Trophoblast cell (in vitro differentiated cells and primary cell): ENCODE results near the gene AK3.

Experiments used
- DNase-seq, 2 donors: peaks; one replicate each; pipeline ENCODE4 v3.0.0-alpha.2; 2016
- H2AFZ ChIP-seq: 2 replicates; pipeline ENCODE4 v1.6.1; 2013; ENCODE audit warnings: low read length, moderate library complexity, mild to moderate bottlenecking; ENCODE audit not compliant: insufficient read depth, poor library complexity
- H2AK5ac ChIP-seq: 2 replicates; pipeline ENCODE4 v1.6.1; 2013; ENCODE audit warnings: mild to moderate bottlenecking, low read length
- H2BK120ac ChIP-seq: 2 replicates; pipeline ENCODE4 v1.6.1; 2013; ENCODE audit warnings: low read length, mild to moderate bottlenecking, moderate library complexity; ENCODE audit not compliant: insufficient read depth, poor library complexity
- H2BK12ac ChIP-seq: 2 replicates; pipeline ENCODE4 v1.6.1; 2013; ENCODE audit warnings: mild to moderate bottlenecking, low read length, moderate library complexity
- H2BK5ac ChIP-seq: 2 replicates; pipeline ENCODE4 v1.6.1; 2013; ENCODE audit warnings: low read length, low read depth, moderate library complexity, mild to moderate bottlenecking; ENCODE audit not compliant: poor library complexity
- H3K14ac ChIP-seq: 2 replicates; pipeline ENCODE4 v1.6.1; 2013; ENCODE audit warnings: mild to moderate bottlenecking, low read length
- H3K18ac ChIP-seq: 2 replicates; pipeline ENCODE4 v1.6.1; 2013; ENCODE audit warnings: mild to moderate bottlenecking, low read length
- H3K23ac ChIP-seq: 2 replicates; pipeline ENCODE4 v1.6.1; 2013; ENCODE audit warnings: low read length
- H3K27ac ChIP-seq: 2 replicates; pipeline ENCODE4 v1.5.1; 2013; ENCODE audit warnings: low read depth, mild to moderate bottlenecking, inconsistent platforms, low read length, moderate library complexity
- H3K27me3 ChIP-seq: 2 replicates; pipeline ENCODE4 v1.6.1; 2013; ENCODE audit warnings: inconsistent platforms, mild to moderate bottlenecking, low read length, moderate library complexity; ENCODE audit not compliant: insufficient read depth
- H3K36me3 ChIP-seq, 2 experiments: 1 replicate in 1 of 2; 2 replicates in 1 of 2; pipeline ENCODE4 v1.6.1; 2013; ENCODE audit warnings: low read length in 2 of 2, mild to moderate bottlenecking in 2 of 2, moderate library complexity in 1 of 2; ENCODE audit not compliant: insufficient read depth in 2 of 2, control insufficient read depth in 1 of 2
- H3K4ac ChIP-seq: 2 replicates; pipeline ENCODE4 v1.6.1; 2013; ENCODE audit warnings: low read depth, mild to moderate bottlenecking, low read length, moderate library complexity
- H3K4me1 ChIP-seq, 2 experiments: 1 replicate in 1 of 2; 2 replicates in 1 of 2; pipeline ENCODE4 v1.6.1; 2013; ENCODE audit warnings: low read length in 2 of 2, mild to moderate bottlenecking in 2 of 2, moderate library complexity in 1 of 2; ENCODE audit not compliant: insufficient read depth in 2 of 2, control insufficient read depth in 1 of 2
- H3K4me2 ChIP-seq: 2 replicates; pipeline ENCODE4 v1.6.1; 2013; ENCODE audit warnings: inconsistent platforms, mild to moderate bottlenecking, low read length, moderate library complexity
- H3K4me3 ChIP-seq: 2 replicates; pipeline ENCODE4 v1.5.1; 2013; ENCODE audit warnings: mild to moderate bottlenecking, low read depth, low read length, inconsistent platforms
- H3K79me1 ChIP-seq: one replicate; pipeline ENCODE4 v1.6.1; 2013; ENCODE audit warnings: low read length
- H3K79me2 ChIP-seq: 2 replicates; pipeline ENCODE4 v1.6.1; 2013; ENCODE audit warnings: low read length, mild to moderate bottlenecking; ENCODE audit not compliant: control insufficient read depth, insufficient read depth, poor library complexity
- H3K9ac ChIP-seq: 2 replicates; pipeline ENCODE4 v1.6.1; 2013; ENCODE audit warnings: mild to moderate bottlenecking, low read length
- H3K9me3 ChIP-seq: 2 replicates; pipeline ENCODE4 v1.6.1; 2013; ENCODE audit warnings: low read depth, mild to moderate bottlenecking, control low read depth, inconsistent platforms, low read length; ENCODE audit not compliant: insufficient read depth
- H4K12ac ChIP-seq: 2 replicates; pipeline ENCODE4 v1.6.1; 2013; ENCODE audit warnings: low read depth, mild to moderate bottlenecking, low read length, moderate library complexity
- H4K8ac ChIP-seq: 2 replicates; pipeline ENCODE4 v1.6.1; 2013; ENCODE audit warnings: low read depth, mild to moderate bottlenecking, low read length, moderate library complexity
- H4K91ac ChIP-seq: one replicate; pipeline ENCODE4 v1.6.1; 2013; ENCODE audit warnings: low read depth, mild to moderate bottlenecking, low read length, moderate library complexity
- WGBS: extraction: QIAGEN DNeasy Blood & Tissue Kit; methylation state at CpG from one replicate; pipeline ENCODE4 v1.1.7; 2013; ENCODE audit warnings: missing lambda C conversion rate; ENCODE audit not compliant: insufficient read length, insufficient coverage; ENCODE audit errors: extremely low coverage; 5-methylcytosine and 5-hydroxymethylcytosine counted together

Gene AK3

DNA sequence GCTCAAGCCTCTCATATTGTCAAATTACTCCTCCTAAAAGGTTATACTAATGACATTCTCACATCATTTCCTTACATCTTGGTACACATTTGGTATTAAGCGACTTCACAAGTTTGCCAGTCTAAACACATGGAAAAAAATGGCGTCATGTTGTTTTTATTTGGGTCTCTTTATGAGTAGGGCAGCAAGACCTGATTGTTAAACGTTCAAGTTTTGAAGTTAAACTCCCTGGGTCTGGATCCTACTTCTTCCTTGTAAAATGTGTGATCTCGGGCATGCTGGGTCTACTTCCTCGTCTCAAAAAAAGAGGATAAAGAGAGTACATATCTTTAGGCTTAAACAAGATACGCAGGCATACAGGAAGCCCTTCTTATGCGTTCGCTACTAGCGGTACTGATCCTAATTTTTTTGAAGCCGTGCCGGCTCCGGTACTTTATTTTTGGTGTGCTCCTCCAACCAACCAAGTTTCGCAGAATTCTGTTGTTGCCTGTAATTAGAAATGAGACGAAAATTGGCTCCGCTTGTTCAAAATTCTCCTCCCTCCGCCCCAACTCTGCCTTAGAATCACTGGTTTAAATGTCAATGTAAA is 62.2 kb downstream of the AK3 start:
- WGBS: no CpG with 5 or more reads among the region's 16 CpGs
- Histone ChIP-seq H2BK120ac (peak overlapping the region; percentile 85), H2AK5ac (no peak overlapping the region), H3K79me1 (peaks cover 12% of the 10 kb centered on the region), H3K14ac (peak overlapping the region; percentile 80), H3K4me1 (no peaks in the 10 kb centered on the region), H4K12ac (peak overlapping the region; percentile 92), H3K27ac (peak overlapping the region; percentile 93), H2AFZ (peak overlapping the region; percentile 66), H3K4me3 (peak overlapping the region; percentile 76), H3K23ac (no peak overlapping the region), H3K4ac (no peak overlapping the region), H3K79me2 (peaks cover 7% of the 10 kb centered on the region), H3K36me3 (no peaks in the 10 kb centered on the region), H3K27me3 (no peaks in the 10 kb centered on the region), H3K4me2 (peak overlapping the region; percentile 84), H3K9ac (peak overlapping the region; percentile 83), H3K18ac (peak overlapping the region; percentile 77), H4K8ac (peak overlapping the region; percentile 96), H2BK12ac (no peak overlapping the region), H2BK5ac (peak overlapping the region; percentile 74), H3K9me3 (no peaks in the 10 kb centered on the region), H4K91ac (peak overlapping the region; percentile 45)
- peak in 1 of 2 donors; percentile 47 for DNase-seq

DNA sequence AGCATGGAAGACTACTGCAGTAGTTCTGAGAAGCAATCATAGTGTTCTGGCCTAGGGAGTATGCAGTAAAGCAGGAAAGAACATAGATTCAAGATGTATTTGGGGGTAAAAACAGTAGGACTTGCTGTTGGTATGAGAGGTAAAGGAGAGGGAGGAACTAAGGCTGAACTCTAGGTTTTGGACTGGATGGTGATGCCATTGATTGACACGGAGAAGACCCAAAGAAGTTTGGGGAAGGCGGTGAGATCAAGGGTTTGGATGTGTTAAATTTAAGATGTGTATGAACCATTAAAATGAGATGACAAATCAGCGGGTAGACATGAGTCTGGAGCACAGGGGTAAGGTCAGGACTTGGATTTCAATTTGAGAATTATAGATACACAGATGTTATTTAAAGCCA is 63.6 kb downstream of the AK3 start:
- Histone ChIP-seq H2AK5ac (no peak overlapping the region), H4K91ac (no peak overlapping the region), H2BK120ac (no peak overlapping the region), H4K12ac (no peak overlapping the region), H3K9me3 (no peaks in the 10 kb centered on the region), H3K27ac (no peak overlapping the region), H2BK5ac (no peak overlapping the region), H3K9ac (no peak overlapping the region), H3K18ac (no peak overlapping the region), H3K14ac (no peak overlapping the region), H3K79me1 (peaks cover 12% of the 10 kb centered on the region), H2AFZ (no peak overlapping the region), H4K8ac (no peak overlapping the region), H3K4me3 (no peak overlapping the region), H3K79me2 (peaks cover 7% of the 10 kb centered on the region), H2BK12ac (no peak overlapping the region), H3K4me1 (no peaks in the 10 kb centered on the region), H3K4ac (no peak overlapping the region), H3K36me3 (no peaks in the 10 kb centered on the region), H3K27me3 (no peaks in the 10 kb centered on the region), H3K23ac (no peak overlapping the region), H3K4me2 (no peak overlapping the region)
- no peak for DNase-seq
- WGBS: no CpG with 5 or more reads among the region's 3 CpGs

- Histone ChIP-seq H3K4me1 (no peaks in the 10 kb centered on the region), H3K79me2 (peaks cover 5% of the 10 kb centered on the region), H3K79me1 (peaks cover 10% of the 10 kb centered on the region), H4K12ac (no peak overlapping the region), H2AK5ac (no peak overlapping the region), H3K4me3 (no peak overlapping the region), H3K9me3 (no peaks in the 10 kb centered on the region), H2AFZ (no peak overlapping the region), H3K14ac (no peak overlapping the region), H3K4ac (no peak overlapping the region), H2BK120ac (no peak overlapping the region), H3K23ac (no peak overlapping the region), H2BK12ac (no peak overlapping the region), H4K91ac (no peak overlapping the region), H3K4me2 (no peak overlapping the region), H3K27ac (no peak overlapping the region), H3K9ac (no peak overlapping the region), H3K36me3 (no peaks in the 10 kb centered on the region), H3K18ac (no peak overlapping the region), H2BK5ac (no peak overlapping the region), H3K27me3 (no peaks in the 10 kb centered on the region), H4K8ac (no peak overlapping the region)
- no peak for DNase-seq
Observed at GRCh38 chr9:4674783-4675182, 66.2 kb downstream of the AK3 start.

GRCh38 chr9:4671737-4672136 is 69.3 kb downstream of the AK3 start:
- Histone ChIP-seq H3K4ac (no peak overlapping the region), H3K4me2 (no peak overlapping the region), H3K18ac (no peak overlapping the region), H4K91ac (no peak overlapping the region), H3K9ac (no peak overlapping the region), H3K36me3 (no peaks in the 10 kb centered on the region), H3K9me3 (no peaks in the 10 kb centered on the region), H3K79me1 (no peaks in the 10 kb centered on the region), H2AK5ac (no peak overlapping the region), H2BK12ac (no peak overlapping the region), H2BK5ac (no peak overlapping the region), H3K27me3 (no peaks in the 10 kb centered on the region), H3K4me3 (no peak overlapping the region), H3K23ac (no peak overlapping the region), H2AFZ (no peak overlapping the region), H3K14ac (no peak overlapping the region), H3K4me1 (no peaks in the 10 kb centered on the region), H4K8ac (no peak overlapping the region), H4K12ac (no peak overlapping the region), H3K27ac (no peak overlapping the region), H3K79me2 (no peaks in the 10 kb centered on the region), H2BK120ac (no peak overlapping the region)
- no CpG with 5 or more reads among the region's 1 CpG for WGBS
- DNase-seq: no peak
